Mucosa of stomach (tissue), 1 donor: ENCODE data around the gene CEP78.
A peak's percentile ranks its signal among the peaks of the same experiment; 100 is the strongest.
"Not testable (repeated sequence)": the region's sequence is repeated elsewhere in the genome, so short reads cannot be mapped to it uniquely, and the experiment has no call there.

ENCODE experiments used
- H3K27me3 ChIP-seq: one replicate; pipeline ENCODE4 v1.7.0; 2013; ENCODE audit warnings: mild to moderate bottlenecking, low read length; ENCODE audit not compliant: control insufficient read depth, insufficient read depth
- H3K36me3 ChIP-seq: one replicate; pipeline ENCODE4 v1.7.0; 2013; ENCODE audit warnings: low read length; ENCODE audit not compliant: control insufficient read depth, insufficient read depth
- H3K4me1 ChIP-seq: one replicate; pipeline ENCODE4 v1.7.0; 2013; ENCODE audit warnings: mild to moderate bottlenecking, low read length; ENCODE audit not compliant: control insufficient read depth, insufficient read depth
- H3K4me3 ChIP-seq: one replicate; pipeline ENCODE4 v1.7.0; 2013; ENCODE audit warnings: low read length
- H3K9ac ChIP-seq: one replicate; pipeline ENCODE4 v1.7.0; 2013; ENCODE audit warnings: mild to moderate bottlenecking, low read length, moderate library complexity
- H3K9me3 ChIP-seq: one replicate; pipeline ENCODE4 v1.7.0; 2013; ENCODE audit warnings: mild to moderate bottlenecking, low read length, moderate library complexity; ENCODE audit not compliant: control insufficient read depth
- donor health status: Pancreatic carcinoma.

Gene CEP78

GRCh38 chr9:78210841-78211301 is 25.0 kb upstream of the CEP78 start:
- Histone ChIP-seq H3K36me3 (no peaks in the 10 kb centered on the region), H3K9ac (no peak overlapping the region), H3K27me3 (no peaks in the 10 kb centered on the region), H3K4me3 (no peak overlapping the region), H3K9me3 (no peaks in the 10 kb centered on the region), H3K4me1 (no peaks in the 10 kb centered on the region)

DNA sequence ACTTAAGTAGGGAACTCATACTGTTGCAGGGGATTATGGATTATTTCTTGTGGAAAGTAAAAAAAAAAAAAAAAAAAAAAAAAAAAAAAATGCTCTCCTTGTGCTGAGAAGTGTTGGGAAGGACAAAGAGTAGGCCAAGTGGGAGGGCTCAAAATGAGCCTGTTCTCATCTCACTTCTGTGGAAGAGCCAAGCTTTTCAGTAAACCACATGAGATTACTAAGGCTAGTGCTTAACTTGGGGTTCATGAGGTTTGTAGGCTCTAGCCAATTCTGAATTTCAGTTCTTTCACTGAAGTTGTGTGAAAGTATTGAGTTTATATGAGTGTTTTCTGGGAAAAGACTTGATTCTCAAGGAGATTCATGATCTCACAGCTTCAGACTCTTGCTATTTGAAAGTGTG is 23.0 kb upstream of the CEP78 start:
- Histone ChIP-seq H3K4me3 (no peak overlapping the region), H3K27me3 (no peaks in the 10 kb centered on the region), H3K4me1 (no peaks in the 10 kb centered on the region), H3K9me3 (no peaks in the 10 kb centered on the region), H3K36me3 (no peaks in the 10 kb centered on the region), H3K9ac (no peak overlapping the region)

- H3K27me3 ChIP-seq, result no peaks in the 10 kb centered on the region
- H3K4me1 ChIP-seq, result no peaks in the 10 kb centered on the region
- no peak overlapping the region for H3K4me3 ChIP-seq
- no peaks in the 10 kb centered on the region for H3K9me3 ChIP-seq
- no peaks in the 10 kb centered on the region for H3K36me3 ChIP-seq
- H3K9ac ChIP-seq, result no peak overlapping the region
Observed at GRCh38 chr9:78213712-78214111, 22.2 kb upstream of the CEP78 start.

DNA sequence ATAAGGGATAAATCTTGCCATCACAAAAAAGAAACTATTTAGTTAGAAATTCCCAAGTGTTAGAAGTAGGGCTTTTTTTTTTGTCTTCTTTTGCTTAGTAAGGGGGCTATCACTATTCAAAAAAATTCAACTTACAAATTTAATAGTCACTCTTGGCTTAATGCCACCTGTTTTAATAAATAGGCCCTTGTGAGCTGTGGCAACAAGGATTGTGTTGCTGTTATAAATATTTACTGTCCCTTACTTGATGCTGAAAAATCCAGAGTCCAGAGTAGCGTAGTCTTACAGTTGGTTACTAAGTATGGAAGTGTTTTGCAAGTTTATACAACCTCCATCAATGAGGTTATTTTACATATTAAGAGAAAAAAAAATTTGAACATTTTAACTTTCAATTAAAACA is 21.4 kb upstream of the CEP78 start:
- Histone ChIP-seq H3K4me3 (no peak overlapping the region), H3K4me1 (no peaks in the 10 kb centered on the region), H3K9me3 (no peaks in the 10 kb centered on the region), H3K9ac (no peak overlapping the region), H3K27me3 (no peaks in the 10 kb centered on the region), H3K36me3 (no peaks in the 10 kb centered on the region)

DNA sequence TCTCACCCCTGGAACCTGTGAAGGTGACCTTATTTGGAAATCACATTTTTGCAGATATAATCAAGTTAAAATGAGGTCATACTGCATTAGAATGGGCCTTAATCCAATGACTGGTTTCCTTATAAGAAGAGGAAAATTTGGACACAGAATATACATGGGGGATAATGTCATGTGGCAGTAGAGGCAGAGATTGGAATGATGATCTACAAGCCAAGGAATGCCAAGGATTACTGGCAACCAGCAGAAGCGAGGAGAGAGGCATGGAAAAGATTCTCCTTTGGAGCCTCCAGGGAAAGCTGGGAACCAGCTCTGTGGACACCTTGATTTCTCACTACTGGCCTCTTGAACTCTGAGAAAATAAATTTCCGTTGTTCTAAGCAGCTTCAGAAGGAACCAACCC is 20.2 kb upstream of the CEP78 start:
- no peak overlapping the region for H3K9ac ChIP-seq
- no peaks in the 10 kb centered on the region for H3K27me3 ChIP-seq
- no peaks in the 10 kb centered on the region for H3K4me1 ChIP-seq
- H3K36me3 ChIP-seq, result no peaks in the 10 kb centered on the region
- H3K9me3 ChIP-seq, result no peaks in the 10 kb centered on the region
- H3K4me3 ChIP-seq, result no peak overlapping the region

DNA sequence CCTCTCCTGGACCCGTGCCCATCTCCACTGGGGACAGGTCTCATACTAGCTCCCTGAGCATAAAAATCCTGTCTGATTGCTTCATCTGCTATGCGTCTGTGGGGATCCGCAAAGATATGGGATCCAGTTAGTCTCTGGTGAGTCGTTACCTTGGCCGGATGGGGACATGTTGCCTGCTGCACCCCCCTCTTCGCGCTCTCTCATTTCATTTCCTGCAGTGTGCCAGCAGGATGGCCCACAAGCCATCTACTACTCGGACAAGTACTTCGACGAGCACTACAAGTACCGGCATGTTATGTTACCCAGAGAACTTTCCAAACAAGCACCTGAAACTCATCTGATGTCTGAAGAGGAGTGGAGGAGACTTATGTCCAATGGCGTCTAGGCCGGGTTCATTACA is 17.0 kb upstream of the CEP78 start:
- no peaks in the 10 kb centered on the region for H3K36me3 ChIP-seq
- H3K9ac ChIP-seq, result no peak overlapping the region
- H3K27me3 ChIP-seq, result no peaks in the 10 kb centered on the region
- no peak overlapping the region for H3K4me3 ChIP-seq
- no peaks in the 10 kb centered on the region for H3K9me3 ChIP-seq
- H3K4me1 ChIP-seq, result no peaks in the 10 kb centered on the region

- H3K36me3 ChIP-seq, result no peaks in the 10 kb centered on the region
- no peaks in the 10 kb centered on the region for H3K9me3 ChIP-seq
- H3K4me3 ChIP-seq, result no peak overlapping the region
- no peak overlapping the region for H3K9ac ChIP-seq
- H3K4me1 ChIP-seq, result no peaks in the 10 kb centered on the region
- H3K27me3 ChIP-seq, result no peaks in the 10 kb centered on the region
Observed at GRCh38 chr9:78221425-78221824, 14.4 kb upstream of the CEP78 start.

DNA sequence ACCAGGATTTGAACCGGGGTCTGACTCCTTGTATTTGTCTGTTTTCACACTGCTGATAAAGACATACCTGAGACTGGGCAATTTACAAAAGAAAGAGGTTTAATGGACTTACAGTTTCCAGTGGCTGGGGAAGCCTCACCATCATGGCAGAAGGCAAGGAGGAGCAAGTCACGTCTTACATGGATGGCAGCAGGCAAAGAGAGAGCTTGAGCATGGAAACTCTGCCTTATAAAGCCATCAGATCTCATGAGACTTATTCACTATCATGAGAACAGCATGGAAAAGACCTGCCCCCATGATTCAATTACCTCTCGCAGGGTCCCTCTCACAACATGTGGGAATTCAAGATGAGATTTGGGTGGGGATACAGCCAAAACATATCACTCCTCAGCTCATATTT is 14.0 kb upstream of the CEP78 start:
- H3K4me3 ChIP-seq, H3K27me3 ChIP-seq, H3K36me3 ChIP-seq, H3K9me3 ChIP-seq, H3K4me1 ChIP-seq, H3K9ac ChIP-seq: not testable (repeated sequence)

DNA sequence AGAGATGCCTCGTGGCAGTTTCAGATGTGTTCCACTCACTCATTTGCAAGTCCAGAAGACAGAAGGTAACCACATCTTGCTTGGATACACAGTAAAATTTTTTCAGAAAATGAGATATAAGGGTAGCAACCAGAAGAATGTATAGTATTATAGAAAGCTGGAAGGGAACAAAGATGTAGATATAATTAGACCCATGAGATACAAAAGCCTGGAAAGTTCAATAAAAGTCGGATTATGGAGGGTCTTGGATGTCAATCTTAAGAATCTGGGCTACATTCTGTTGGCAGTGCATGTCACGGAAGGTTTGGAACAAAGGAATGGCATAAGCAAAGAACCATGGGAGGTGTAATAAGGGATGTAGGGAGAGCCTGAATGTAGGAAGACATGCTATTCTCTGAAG is 5.1 kb upstream of the CEP78 start:
- no peaks in the 10 kb centered on the region for H3K9me3 ChIP-seq
- no peak overlapping the region for H3K4me3 ChIP-seq
- no peaks in the 10 kb centered on the region for H3K27me3 ChIP-seq
- no peaks in the 10 kb centered on the region for H3K36me3 ChIP-seq
- no peak overlapping the region for H3K9ac ChIP-seq
- no peaks in the 10 kb centered on the region for H3K4me1 ChIP-seq

DNA sequence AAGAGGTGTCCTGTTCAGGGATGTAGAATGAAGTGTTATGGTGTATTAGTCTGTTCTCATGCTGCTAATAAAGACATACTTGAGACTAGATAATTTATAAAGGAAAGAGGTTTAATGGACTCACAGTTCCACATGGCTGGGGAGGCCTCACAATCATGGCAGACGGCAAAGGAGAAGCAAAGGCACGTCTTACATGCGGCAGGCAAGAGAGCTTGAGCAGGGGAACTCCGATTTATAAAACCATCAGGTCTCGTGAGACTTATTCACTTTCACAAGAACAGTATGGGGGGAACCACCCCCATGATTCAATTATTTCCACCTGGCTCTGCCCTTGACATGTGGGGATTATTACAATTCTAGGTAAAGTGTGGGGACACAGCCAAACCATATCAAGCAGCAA is 3.4 kb upstream of the CEP78 start:
- not testable (repeated sequence) for H3K36me3 ChIP-seq, H3K9me3 ChIP-seq, H3K4me1 ChIP-seq, H3K27me3 ChIP-seq, H3K4me3 ChIP-seq, H3K9ac ChIP-seq

GRCh38 chr9:78234810-78235209 is 1.1 kb upstream of the CEP78 start:
- H3K9ac ChIP-seq, result peak overlapping the region; percentile 84
- H3K4me1 ChIP-seq, result no peaks in the 10 kb centered on the region
- peak overlapping the region; percentile 69 for H3K4me3 ChIP-seq
- H3K36me3 ChIP-seq, result no peaks in the 10 kb centered on the region
- H3K9me3 ChIP-seq, result no peaks in the 10 kb centered on the region
- H3K27me3 ChIP-seq, result no peaks in the 10 kb centered on the region

DNA sequence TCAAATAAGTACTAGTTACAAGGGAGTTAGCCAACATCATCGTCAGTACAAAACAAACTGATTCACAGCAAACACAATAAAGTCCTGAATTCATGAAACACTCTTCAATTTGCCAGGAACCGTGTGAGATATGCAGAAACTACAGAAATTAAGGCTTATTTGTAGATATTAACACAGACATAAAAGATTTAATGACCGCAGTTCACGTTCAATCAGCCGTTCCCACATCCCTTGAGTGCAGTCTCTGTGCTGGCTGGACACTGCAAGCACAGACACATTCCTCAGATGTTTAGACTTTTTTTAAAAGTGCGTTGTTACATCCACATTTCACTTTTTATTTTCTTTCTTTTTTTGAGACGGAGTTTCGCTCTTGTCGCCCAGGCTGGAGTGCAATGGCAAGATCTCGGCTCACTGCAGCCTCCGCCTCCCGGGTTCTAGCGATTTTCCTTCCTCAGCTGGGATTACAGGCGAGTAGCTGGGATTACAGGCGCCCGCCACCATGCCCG is 566 bp upstream of the CEP78 start:
- Histone ChIP-seq H3K27me3 (no peaks in the 10 kb centered on the region), H3K9ac (peak overlapping the region; percentile 84), H3K4me3 (peak overlapping the region; percentile 69), H3K36me3 (no peaks in the 10 kb centered on the region), H3K9me3 (no peaks in the 10 kb centered on the region), H3K4me1 (no peaks in the 10 kb centered on the region)

DNA sequence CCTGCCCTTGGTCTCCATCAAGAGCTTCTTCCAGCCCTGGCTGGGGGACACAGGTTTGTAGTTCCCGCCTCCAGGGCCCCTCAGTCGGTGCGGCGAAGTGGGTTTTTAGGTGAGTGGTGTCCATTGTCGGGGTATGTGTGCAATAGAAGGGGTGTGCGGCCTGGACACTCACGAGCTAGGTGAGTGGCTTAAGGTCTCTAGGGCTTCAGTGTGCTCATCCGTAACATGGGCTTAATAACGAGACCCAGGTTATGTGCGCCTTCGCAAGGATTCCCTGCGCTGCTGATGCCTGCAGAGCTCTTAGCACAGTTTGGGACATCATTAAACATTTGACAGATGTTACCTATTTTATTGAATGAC is 656 bp downstream of the CEP78 start:
- H3K9ac ChIP-seq, result peak overlapping the region; percentile 84

More for the DNA sequence above, 656 bp downstream of the CEP78 start:
- no peaks in the 10 kb centered on the region for H3K4me1 ChIP-seq
- H3K9me3 ChIP-seq, result no peaks in the 10 kb centered on the region
- H3K27me3 ChIP-seq, result no peaks in the 10 kb centered on the region
- no peaks in the 10 kb centered on the region for H3K36me3 ChIP-seq
- peak overlapping the region; percentile 69 for H3K4me3 ChIP-seq
